ENCODE data around the gene NINJ1. TPM values are rescaled to one million over a fixed set of nuclear protein-coding genes. Genes with fewer than 3 reads are reported as not detected.

Gene NINJ1
- total and polyA plus RNA-seq, 2 of the 4 experiments (the other 2 are of a cell fraction) = 21.9 to 38.8 TPM

DNA sequence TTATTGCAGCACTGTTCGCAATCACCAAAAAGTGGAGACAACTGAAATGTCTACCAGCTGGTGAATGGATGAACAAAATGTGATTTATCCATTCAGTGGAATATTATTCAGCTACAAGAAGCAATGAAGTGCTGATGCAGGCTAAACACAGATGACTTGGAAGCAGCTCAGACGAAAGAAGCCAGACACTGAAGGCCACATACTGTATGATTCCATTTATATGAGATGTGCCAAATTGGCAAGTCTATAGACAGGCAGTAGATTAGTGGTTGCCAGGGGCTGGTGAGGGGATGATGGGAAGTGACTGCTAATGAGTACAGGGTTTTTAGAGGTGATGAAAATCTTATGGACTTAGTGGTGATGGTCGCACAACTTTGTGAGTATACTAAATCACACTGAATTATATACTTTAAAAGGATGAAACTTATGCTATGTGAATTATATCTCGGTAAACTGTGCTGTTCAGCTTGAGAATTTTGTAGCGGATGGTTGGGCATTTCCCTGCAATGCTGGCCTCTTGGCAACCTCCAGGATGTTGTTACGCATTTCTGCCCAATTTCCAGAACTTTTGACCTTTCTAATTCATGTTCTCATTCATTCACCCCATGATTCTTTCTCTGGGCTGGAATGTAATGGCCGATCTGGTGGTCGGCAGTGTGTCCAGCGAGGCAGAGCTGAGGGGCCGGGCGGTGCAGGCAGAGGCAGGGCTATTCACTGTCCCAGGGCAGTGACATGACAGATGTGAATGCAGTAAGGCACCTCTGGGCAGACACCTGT, 27.9 kb upstream of the NINJ1 start:
- Histone ChIP-seq H3K4me2 (ENCODE audit: low read depth, low read length) (no peak overlapping the region), H3K9me3 (ENCODE audit: control insufficient read depth, insufficient read depth, low read length) (no peaks in the 10 kb centered on the region), H3K9ac (ENCODE audit: low read depth, low read length) (no peak overlapping the region), H4K20me1 (ENCODE audit: insufficient read depth, low read length) (0 out of 2 replicates have a peak, but pooled peaks cover 3% of the 10 kb centered on the region), H3K79me1 (ENCODE audit: low read depth in 1 of 2, low read length in 2 of 2) (no peaks in the 10 kb centered on the region), H3K27ac (ENCODE audit: insufficient read depth, low read length) (no peak overlapping the region), H3K9me1 (ENCODE audit: insufficient read depth, low read length) (no peaks in the 10 kb centered on the region), H2BK20ac (ENCODE audit: low read depth, low read length) (no peak overlapping the region), H2BK5ac (ENCODE audit: low read depth, low read length, poor library complexity, severe bottlenecking) (no peak overlapping the region), H2AK9ac (replicated peaks; ENCODE audit: low read depth, low read length, poor library complexity) (no peak overlapping the region), H3K23ac (ENCODE audit: low read depth, low read length) (no peak overlapping the region), H4K91ac (ENCODE audit: insufficient read depth, low read depth, low read length) (no peak overlapping the region), H3K4me3 (ENCODE audit: insufficient read depth, low read depth, low read length) (no peak overlapping the region), H3K4ac (ENCODE audit: low read depth, low read length) (no peak overlapping the region), H4K8ac (ENCODE audit: low read depth in 2 of 2, low read length in 2 of 2) (no peak overlapping the region), H2AK5ac (ENCODE audit: low read depth, low read length) (no peak overlapping the region), H4K5ac (ENCODE audit: low read depth, low read length) (no peak overlapping the region), H3K56ac (ENCODE audit: extremely low read depth, insufficient read depth, low read length) (no peak overlapping the region), H3K36me3 (ENCODE audit: control insufficient read depth, insufficient read depth, low read length) (no peaks in the 10 kb centered on the region), H3K18ac (ENCODE audit: low read depth, low read length) (no peak overlapping the region), H3K4me1 (ENCODE audit: control insufficient read depth, insufficient read depth, low read length) (peaks cover 3% of the 10 kb centered on the region; the same call in 1 of the 2 replicates), H2BK15ac (ENCODE audit: low read depth, low read length) (no peak overlapping the region), H2AFZ (replicated peaks; ENCODE audit: low read length, poor library complexity) (no peak overlapping the region), H3K27me3 (ENCODE audit: control insufficient read depth, insufficient read depth, low read length) (peaks cover 6% of the 10 kb centered on the region), H3K14ac (replicated peaks; ENCODE audit: low read depth, low read length) (no peak overlapping the region), H2BK120ac (ENCODE audit: low read depth, low read length) (no peak overlapping the region)
- DNase-seq = no peak
- ChIA-PET POLR2A (ENCODE audit: unreplicated experiment) (no interaction called here), CTCF (interaction anchor here (1.4 kb wide), 1 partner anchor 143 kb away, joined by 3 read pairs; no protein-coding TSS in a partner anchor)
- dilution Hi-C loops (cut with HindIII; ENCODE audit: low sequenced_read_pairs, unreplicated experiment) = no loop called here
- ATAC-seq (ENCODE audit: low read depth) = no peak
- BruUV-seq (replicated peaks) = no TSS peak
- in situ Hi-C loops (cut with MboI; ENCODE audit: low sequenced_read_pairs) = loop anchor here (5.0 to 25.0 kb wide), 2 partner anchors 145 to 800 kb away; partner anchors contain the start of gene BARX1
- TF ChIP-seq FOS (IDR thresholded peaks at IDR 0.05; ENCODE audit: low read depth, low read length) = no peak
- intact Hi-C loops (cut with micrococcal nuclease) = loop anchor here (2.0 to 10.0 kb wide), 4 partner anchors 53 to 803 kb away; no protein-coding TSS in a partner anchor
- 57% methylated on average over 6 of the region's 11 CpGs; no CpG with 5 or more reads in 1 of the 2 experiments for WGBS, 2 experiments (ENCODE audit: extremely low coverage in 2 of 2, insufficient read length in 1 of 2)
